Right atrium auricular region (tissue), 2 donors: Measurements from ENCODE around the gene S1PR5. TPM values are rescaled to one million over a fixed set of nuclear protein-coding genes. Genes with fewer than 3 reads are reported as not detected.

Experiments
- DNase-seq: peaks from one replicate; pipeline ENCODE4 v3.0.0-alpha.2; 2019; ENCODE audit warnings: low spot score
- H3K27ac ChIP-seq, 2 donors: fragments of 200-600 bp; sonication (generic); 1 replicate in 1 of 2; 2 replicates in 1 of 2; pipeline ENCODE4 v1.5.1; 2016 to 2019
- H3K27me3 ChIP-seq, 2 donors: fragments of 200-600 bp; sonication (generic); one replicate each; pipeline versions ENCODE4 v1.5.1 to v1.6.0; 2017 to 2019
- H3K36me3 ChIP-seq: fragments of 200-600 bp; sonication (generic); one replicate; pipeline ENCODE4 v1.5.1; 2016
- H3K4me1 ChIP-seq, 2 donors: fragments of 200-600 bp; sonication (generic); one replicate each; pipeline versions ENCODE4 v1.5.1 to v1.6.0; 2017 to 2019
- H3K4me3 ChIP-seq, 2 donors: fragments of 200-600 bp; sonication (generic); 1 replicate in 1 of 2; 2 replicates in 1 of 2; pipeline ENCODE4 v1.5.1; 2017 to 2019; ENCODE audit warnings: mild to moderate bottlenecking in 1 of 2, moderate library complexity in 1 of 2
- H3K9me3 ChIP-seq, 2 donors: fragments of 200-600 bp; sonication (generic); one replicate each; pipeline ENCODE4 v1.5.1; 2019
- microRNA counts, 2 donors: library from miRNA; unstranded; fragments of <30 nt; microRNA quantifications; one replicate each; lab custom pipeline; 2016 to 2017
- microRNA-seq, 2 donors: library from miRNA; unstranded; fragments of <30 nt; microRNA quantifications; one replicate each; pipeline ENCODE4, GENCODE V29; 2016 to 2017; ENCODE audit warnings: borderline number of aligned reads in 2 of 2, borderline replicate concordance in 1 of 2
- total RNA-seq, 2 donors: library from RNA; depleted of rRNA; stranded (reverse); fragments of >200 nt; gene quantifications; one replicate each; pipeline ENCODE4 v1.1.0, GENCODE V29; 2016
- TF ChIP-seq, protein P1 (sequence below), 2 donors: fragments of 200-600 bp; sonication (generic); IDR thresholded peaks; one replicate each; pipeline ENCODE4 v1.5.1; 2019; ENCODE audit warnings: antibody characterized with exemption in 2 of 2

S1PR5 gene
- total RNA-seq, 2 donors from 2014 or later, result 0.12 to 0.59 TPM

DNA sequence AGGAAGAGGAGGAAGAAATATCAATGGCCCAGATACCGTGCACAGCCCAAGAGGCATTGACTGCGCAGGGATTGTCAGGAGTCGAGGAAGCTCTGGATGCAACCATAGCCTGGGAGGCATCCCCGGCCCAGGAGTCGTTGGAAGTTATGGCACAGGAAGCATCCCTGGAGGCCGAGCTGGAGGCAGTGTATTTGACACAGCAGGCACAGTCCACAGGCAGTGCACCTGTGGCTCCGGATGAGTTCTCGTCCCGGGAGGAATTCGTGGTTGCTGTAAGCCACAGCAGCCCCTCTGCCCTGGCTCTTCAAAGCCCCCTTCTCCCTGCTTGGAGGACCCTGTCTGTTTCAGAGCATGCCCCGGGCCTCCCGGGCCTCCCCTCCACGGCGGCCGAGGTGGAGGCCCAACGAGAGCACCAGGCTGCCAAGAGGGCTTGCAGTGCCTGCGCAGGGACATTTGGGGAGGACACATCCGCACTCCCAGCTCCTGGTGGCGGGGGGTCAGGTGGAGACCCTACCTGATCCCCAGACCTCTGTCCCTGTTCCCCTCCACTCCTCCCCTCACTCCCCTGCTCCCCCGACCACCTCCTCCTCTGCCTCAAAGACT, 50.0 kb downstream of the S1PR5 start:
- H3K27me3 ChIP-seq, result no peaks in the 10 kb centered on the region
- no peak overlapping the region for H3K4me3 ChIP-seq
- H3K36me3 ChIP-seq, result peaks cover 9% of the 10 kb centered on the region
- H3K9me3 ChIP-seq, result no peaks in the 10 kb centered on the region
- no peaks in the 10 kb centered on the region for H3K4me1 ChIP-seq
- no peak overlapping the region for H3K27ac ChIP-seq
- TF ChIP-seq, protein P1, sequence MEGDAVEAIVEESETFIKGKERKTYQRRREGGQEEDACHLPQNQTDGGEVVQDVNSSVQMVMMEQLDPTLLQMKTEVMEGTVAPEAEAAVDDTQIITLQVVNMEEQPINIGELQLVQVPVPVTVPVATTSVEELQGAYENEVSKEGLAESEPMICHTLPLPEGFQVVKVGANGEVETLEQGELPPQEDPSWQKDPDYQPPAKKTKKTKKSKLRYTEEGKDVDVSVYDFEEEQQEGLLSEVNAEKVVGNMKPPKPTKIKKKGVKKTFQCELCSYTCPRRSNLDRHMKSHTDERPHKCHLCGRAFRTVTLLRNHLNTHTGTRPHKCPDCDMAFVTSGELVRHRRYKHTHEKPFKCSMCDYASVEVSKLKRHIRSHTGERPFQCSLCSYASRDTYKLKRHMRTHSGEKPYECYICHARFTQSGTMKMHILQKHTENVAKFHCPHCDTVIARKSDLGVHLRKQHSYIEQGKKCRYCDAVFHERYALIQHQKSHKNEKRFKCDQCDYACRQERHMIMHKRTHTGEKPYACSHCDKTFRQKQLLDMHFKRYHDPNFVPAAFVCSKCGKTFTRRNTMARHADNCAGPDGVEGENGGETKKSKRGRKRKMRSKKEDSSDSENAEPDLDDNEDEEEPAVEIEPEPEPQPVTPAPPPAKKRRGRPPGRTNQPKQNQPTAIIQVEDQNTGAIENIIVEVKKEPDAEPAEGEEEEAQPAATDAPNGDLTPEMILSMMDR (IDR thresholded peaks at IDR 0.05), result no peak
- DNase-seq, result no peak

- no peaks in the 10 kb centered on the region for H3K9me3 ChIP-seq
- H3K36me3 ChIP-seq, result peaks cover 9% of the 10 kb centered on the region
- H3K4me1 ChIP-seq, result peaks cover 0 to 8% of the 10 kb centered on the region in 2 donors
- no peak overlapping the region for H3K27ac ChIP-seq
- TF ChIP-seq, protein P1 (IDR thresholded peaks at IDR 0.05), result no peak
- H3K27me3 ChIP-seq, result no peaks in the 10 kb centered on the region
- H3K4me3 ChIP-seq, result no peak overlapping the region
- DNase-seq, result no peak
These were observed 52.8 kb downstream of the S1PR5 start for GRCh38 chr19:10464456-10464855.

MicroRNAs encoded within 50 kb of the gene (microRNA counts, 767-probe panel; counts per million panel counts)
- microRNA hsa-miR-1238 (lab: Ali Mortazavi, UCI), result 0 to 1,837 counts per million in 2 donors

Small RNA genes within 50 kb of the gene (microRNA-seq; reads per million reads assigned to microRNA genes)
- gene MIR1238, result 0 reads per million in 2 donors

Other genes with a start within 250 kb of the S1PR5 start
- gene ICAM1, start 246.3 kb downstream of the S1PR5 start, total RNA-seq, result 10 to 100 TPM; 15.2 to 24.4 TPM
- gene ICAM4, start 230.5 kb downstream of the S1PR5 start, total RNA-seq, result under 1 TPM in 1 of 2 donors, not detected in 1; 0.55 TPM
- 1 to 10 TPM in 1 of 2 donors, under 1 TPM in 1; 0.22 to 1.7 TPM for gene ICAM5, start 227.5 kb downstream of the S1PR5 start, total RNA-seq
- under 1 TPM in 1 of 2 donors, not detected in 1; 0.90 TPM for gene ZGLP1, start 207.6 kb downstream of the S1PR5 start, total RNA-seq
- 10 to 100 TPM; 12.5 to 20.4 TPM for gene FDX2, start 201.4 kb downstream of the S1PR5 start, total RNA-seq
- 10 to 100 TPM; 14.8 to 24.8 TPM for gene RAVER1, start 183.9 kb downstream of the S1PR5 start, total RNA-seq
- 1 to 10 TPM; 5.3 to 7.1 TPM for gene ICAM3, start 177.8 kb downstream of the S1PR5 start, total RNA-seq
- 10 to 100 TPM; 31.7 to 58.8 TPM for gene TYK2, start 136.9 kb downstream of the S1PR5 start, total RNA-seq
- 100 to 1,000 TPM; 130 to 131 TPM for gene CDC37, start 113.9 kb downstream of the S1PR5 start, total RNA-seq
- gene PDE4A, start 96.9 kb downstream of the S1PR5 start, total RNA-seq, result 1 to 10 TPM; 9.4 to 9.9 TPM
- 10 to 100 TPM; 52.1 to 64.9 TPM for gene KEAP1, start 14.1 kb downstream of the S1PR5 start, total RNA-seq
- 10 to 100 TPM; 47.1 to 61.2 TPM for gene ATG4D, start 26.5 kb upstream of the S1PR5 start, total RNA-seq
- gene KRI1, start 48.6 kb upstream of the S1PR5 start, total RNA-seq, result 10 to 100 TPM in 1 of 2 donors, 1 to 10 TPM in 1; 9.6 to 10.3 TPM
- gene CDKN2D, start 51.5 kb upstream of the S1PR5 start, total RNA-seq, result 1 to 10 TPM; 4.4 to 4.6 TPM
- 1 to 10 TPM in 1 of 2 donors, not detected in 1; 4.8 TPM for gene AP1M2, start 69.9 kb upstream of the S1PR5 start, total RNA-seq
- gene SLC44A2, start 108.1 kb upstream of the S1PR5 start, total RNA-seq, result 10 to 100 TPM; 91.3 to 96.2 TPM
- 10 to 100 TPM; 59.2 to 75.1 TPM for gene ILF3, start 136.9 kb upstream of the S1PR5 start, total RNA-seq
- gene QTRT1, start 184.0 kb upstream of the S1PR5 start, total RNA-seq, result 10 to 100 TPM; 15.2 to 15.8 TPM
- 100 to 1,000 TPM; 111 to 144 TPM for gene DNM2, start 200.6 kb upstream of the S1PR5 start, total RNA-seq